PC-9 (cell line): Measurements from ENCODE around the gene GALNT13.

Experiments used
- CTCF ChIP-seq: fragments of 200-600 bp; sonication (generic); conservative IDR thresholded peaks from 2 replicates; pipeline ENCODE4 v1.6.1; 2017; ENCODE audit warnings: mixed run types, antibody characterized with exemption, mild to moderate bottlenecking, moderate library complexity
- EZH2 ChIP-seq: fragments of 200-600 bp; sonication (generic); IDR thresholded peaks from 2 replicates; pipeline ENCODE4 v1.8.0; 2017; ENCODE audit warnings: antibody characterized with exemption, low read depth

DNA sequence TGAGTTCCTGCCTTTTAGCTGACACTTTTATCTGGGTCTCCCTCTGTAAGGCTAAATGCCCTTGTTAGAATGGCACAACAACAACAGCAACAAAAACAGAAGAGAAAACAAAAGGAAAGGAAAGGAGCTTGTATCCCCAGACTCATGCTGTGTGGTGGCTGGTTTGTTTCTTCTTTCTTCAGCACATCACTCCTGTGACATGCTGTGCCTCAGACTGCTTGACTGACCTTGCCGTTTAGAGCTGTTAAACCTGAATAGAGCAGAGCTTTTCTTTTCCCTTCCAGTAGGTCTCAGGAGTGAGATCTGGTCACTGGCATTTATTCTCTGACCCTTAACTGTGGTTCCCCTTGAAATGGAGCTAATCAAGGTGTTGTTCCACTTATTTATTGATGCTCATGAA, 18.9 kb downstream of the GALNT13 start:
- TF ChIP-seq EZH2 (no peak), CTCF (no peak)
